Tibial nerve (tissue), 3 donors: ENCODE measurements around the gene EMP2.

Experiments used
- CTCF ChIP-seq, 5 experiments: fragments of 200-600 bp in 3 of 5; fragments of 450-650 bp in 2 of 5; sonication (generic) in 3 of 5; IDR thresholded peaks; one replicate each; pipeline ENCODE4 v1.5.1; 2016 to 2019; ENCODE audit warnings: antibody characterized with exemption in 5 of 5, mild to moderate bottlenecking in 3 of 5, moderate library complexity in 2 of 5
- POLR2A ChIP-seq, 2 donors: fragments of 450-650 bp; IDR thresholded peaks; one replicate each; pipeline ENCODE4 v1.6.1; 2017; ENCODE audit warnings: antibody characterized with exemption in 2 of 2, mild to moderate bottlenecking in 2 of 2, moderate library complexity in 2 of 2

- TF ChIP-seq POLR2A (IDR thresholded peaks at IDR 0.05) (no peak), CTCF (IDR thresholded peaks at IDR 0.05) (no peak)
Measured at GRCh38 chr16:10556236-10556635, 24.2 kb downstream of the EMP2 start.
